OCI-LY7 (cell line): ENCODE measurements around the gene GRID1. TPM values are rescaled to one million over a fixed set of nuclear protein-coding genes. Genes with fewer than 3 reads are reported as not detected.

Source experiments
- BruUV-seq: library from RNA; stranded (reverse); fragments of 400-500 nt; replicated peaks from 2 replicates; lab custom pipeline; 2021; lab: Mats Ljungman, UMichigan
- CTCF ChIA-PET: fragments of 300-600 bp; sonication (Branson Sonifier 250); formaldehyde crosslinking; loops from one replicate; lab custom pipeline; 2022; ENCODE audit warnings: antibody characterized with exemption; ENCODE audit not compliant: unreplicated experiment; lab: Charles Lee
- POLR2A ChIA-PET: fragments of 300-600 bp; sonication (Branson Sonifier 250); formaldehyde crosslinking; loops from one replicate; lab custom pipeline; 2022; ENCODE audit warnings: antibody characterized with exemption; lab: Charles Lee
- DNase-seq: peaks from one replicate; pipeline ENCODE4 v3.0.0-alpha.2; 2015; ENCODE audit warnings: low spot score
- H2AFZ ChIP-seq: fragments of 200-600 bp; sonication (generic), shearing (Covaris generic); 2 replicates; pipeline ENCODE4 v1.6.1; 2014; ENCODE audit warnings: mild to moderate bottlenecking, antibody characterized with exemption, low read length, moderate library complexity
- H3K27ac ChIP-seq: fragments of 200-600 bp; sonication (generic); 2 replicates; pipeline ENCODE4 v1.5.1; 2014; ENCODE audit warnings: mixed run types, low read depth, mild to moderate bottlenecking, moderate library complexity, low read length, inconsistent platforms; ENCODE audit not compliant: poor library complexity, severe bottlenecking
- H3K36me3 ChIP-seq: fragments of 200-600 bp; sonication (generic); 2 replicates; pipeline ENCODE4 v1.6.1; 2014; ENCODE audit warnings: mild to moderate bottlenecking, antibody characterized with exemption, low read length, moderate library complexity, mixed read lengths; ENCODE audit not compliant: insufficient read depth
- H3K4me1 ChIP-seq: fragments of 200-600 bp; sonication (generic); 2 replicates; pipeline ENCODE4 v1.5.1; 2014; ENCODE audit warnings: mild to moderate bottlenecking, low read length; ENCODE audit not compliant: insufficient read depth, poor library complexity, severe bottlenecking
- H3K4me2 ChIP-seq: fragments of 200-600 bp; sonication (generic); 2 replicates; pipeline ENCODE4 v1.6.1; 2014; ENCODE audit warnings: mild to moderate bottlenecking, low read length
- H3K4me3 ChIP-seq: fragments of 200-600 bp; sonication (generic); 2 replicates; pipeline ENCODE4 v1.5.1; 2014; ENCODE audit warnings: mild to moderate bottlenecking, low read depth, low read length; ENCODE audit not compliant: poor library complexity, severe bottlenecking
- H3K79me2 ChIP-seq: fragments of 200-600 bp; sonication (generic); 2 replicates; pipeline ENCODE4 v1.6.1; 2016; ENCODE audit warnings: low read depth, mild to moderate bottlenecking, low read length, moderate library complexity, mixed read lengths; ENCODE audit not compliant: insufficient read depth
- H3K9me2 ChIP-seq: fragments of 200-600 bp; sonication (generic); 2 replicates; pipeline ENCODE4 v1.6.1; 2016; ENCODE audit warnings: mild to moderate bottlenecking, low read length, mixed read lengths; ENCODE audit not compliant: insufficient read depth
- H3K9me3 ChIP-seq: fragments of 200-600 bp; sonication (generic); 2 replicates; pipeline ENCODE4 v1.6.1; 2014; ENCODE audit warnings: mild to moderate bottlenecking, mixed run types, low read length, mixed read lengths
- H4K20me1 ChIP-seq: fragments of 200-600 bp; sonication (generic); 2 replicates; pipeline ENCODE4 v1.6.1; 2014; ENCODE audit warnings: mild to moderate bottlenecking, antibody characterized with exemption, low read length, moderate library complexity, mixed read lengths; ENCODE audit not compliant: insufficient read depth
- EZH2phosphoT487 ChIP-seq: fragments of 200-600 bp; sonication (generic); IDR thresholded peaks from 2 replicates; pipeline ENCODE4 v1.6.1; 2018; ENCODE audit warnings: low read depth, borderline replicate concordance, mild to moderate bottlenecking, mixed run types, antibody characterized with exemption, low read length, moderate library complexity, mixed read lengths
- intact Hi-C: fragments of 100-400 bp; cut with micrococcal nuclease; formaldehyde crosslinking; loops from one replicate; pipeline ENCODE4 v1.10.0; 2022; ENCODE audit not compliant: unreplicated experiment
- total RNA-seq, 2 experiments: library from RNA; depleted of rRNA in 1 of 2; stranded (reverse); fragments of >200 nt in 1 of 2; shearing (Covaris generic) in 1 of 2; gene quantifications; 2 replicates each; pipeline ENCODE4 v1.2.3, GENCODE V29; 2014 to 2022
- TF ChIP-seq, protein P1 (sequence below): fragments of 200-600 bp; sonication (generic); conservative IDR thresholded peaks from 2 replicates; pipeline ENCODE4 v1.5.1; 2014; ENCODE audit warnings: mild to moderate bottlenecking, antibody characterized with exemption, low read length, moderate library complexity, mixed read lengths

Gene GRID1
- total RNA-seq, 2 experiments from 2014 or later = 1.6 to 3.7 TPM

DNA sequence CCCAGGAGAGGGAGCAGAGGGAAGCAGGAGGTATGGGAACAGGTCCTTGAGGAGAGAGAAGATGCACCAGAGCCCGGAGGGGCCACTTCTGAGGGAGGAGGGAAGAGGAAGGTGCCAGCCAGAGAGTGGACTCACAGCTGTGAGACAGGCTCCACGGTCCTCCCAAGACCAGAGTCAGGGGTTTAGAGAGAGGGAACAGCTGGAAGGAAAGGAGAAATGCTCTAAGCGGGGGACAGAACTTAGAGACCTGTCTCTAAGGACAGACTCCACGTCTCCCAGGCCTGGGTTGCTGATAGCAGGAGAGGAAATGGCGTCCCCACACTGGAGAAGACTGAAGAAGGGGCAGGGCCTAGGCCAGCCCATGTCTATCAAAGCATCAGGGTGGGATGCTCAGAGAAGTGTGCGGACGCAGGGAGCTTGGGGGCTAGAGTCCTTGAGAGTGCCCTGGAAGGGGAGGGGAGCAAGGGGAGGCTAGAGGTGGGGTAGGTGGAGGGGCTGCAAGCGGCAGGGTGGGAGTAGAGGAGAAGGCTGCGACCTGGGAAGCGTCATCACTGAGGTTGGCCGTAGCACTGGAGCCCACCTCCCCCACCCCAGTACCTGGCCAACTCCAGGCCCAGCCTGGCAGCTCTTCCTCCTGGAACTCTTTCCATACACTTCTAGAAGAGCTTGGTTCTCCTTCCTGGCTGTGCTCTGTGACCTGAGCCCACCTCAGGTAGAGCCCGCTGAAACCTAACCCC lies 25.6 kb upstream of the GRID1 start:
- peak overlapping the region; percentile 16; the same call in 1 of the 2 replicates for H2AFZ ChIP-seq
- H3K27ac ChIP-seq = peak overlapping the region; percentile 95
- H3K9me2 ChIP-seq = no peaks in the 10 kb centered on the region
- peak overlapping the region; percentile 93 for H3K4me2 ChIP-seq
- TF ChIP-seq, protein P1, sequence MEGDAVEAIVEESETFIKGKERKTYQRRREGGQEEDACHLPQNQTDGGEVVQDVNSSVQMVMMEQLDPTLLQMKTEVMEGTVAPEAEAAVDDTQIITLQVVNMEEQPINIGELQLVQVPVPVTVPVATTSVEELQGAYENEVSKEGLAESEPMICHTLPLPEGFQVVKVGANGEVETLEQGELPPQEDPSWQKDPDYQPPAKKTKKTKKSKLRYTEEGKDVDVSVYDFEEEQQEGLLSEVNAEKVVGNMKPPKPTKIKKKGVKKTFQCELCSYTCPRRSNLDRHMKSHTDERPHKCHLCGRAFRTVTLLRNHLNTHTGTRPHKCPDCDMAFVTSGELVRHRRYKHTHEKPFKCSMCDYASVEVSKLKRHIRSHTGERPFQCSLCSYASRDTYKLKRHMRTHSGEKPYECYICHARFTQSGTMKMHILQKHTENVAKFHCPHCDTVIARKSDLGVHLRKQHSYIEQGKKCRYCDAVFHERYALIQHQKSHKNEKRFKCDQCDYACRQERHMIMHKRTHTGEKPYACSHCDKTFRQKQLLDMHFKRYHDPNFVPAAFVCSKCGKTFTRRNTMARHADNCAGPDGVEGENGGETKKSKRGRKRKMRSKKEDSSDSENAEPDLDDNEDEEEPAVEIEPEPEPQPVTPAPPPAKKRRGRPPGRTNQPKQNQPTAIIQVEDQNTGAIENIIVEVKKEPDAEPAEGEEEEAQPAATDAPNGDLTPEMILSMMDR = no peak
- TF ChIP-seq EZH2phosphoT487 = no peak
- H3K36me3 ChIP-seq = peaks cover 3% of the 10 kb centered on the region; the same call in 1 of the 2 replicates
- ChIA-PET POLR2A (interaction anchor here (0.6 to 9.1 kb wide), 25 partner anchors 10 to 1405 kb away, joined by 3 to 111 read pairs (median 4); partner anchors contain the start of gene WAPL), CTCF (interaction anchor here (1.2 to 2.3 kb wide), 2 partner anchors 8 to 19 kb away, joined by 6 to 8 read pairs; no protein-coding TSS in a partner anchor)
- peak overlapping the region; percentile 76 for H3K4me3 ChIP-seq
- peaks cover 81% of the 10 kb centered on the region for H3K4me1 ChIP-seq
- TSS peak; percentile 75 for BruUV-seq
- no peaks in the 10 kb centered on the region for H3K9me3 ChIP-seq
- H3K79me2 ChIP-seq = peaks cover 22% of the 10 kb centered on the region; the same call in 1 of the 2 replicates
- peak; percentile 58 for DNase-seq
- H4K20me1 ChIP-seq = no peaks in the 10 kb centered on the region
- intact Hi-C loops = loop anchor here (1.0 to 10.0 kb wide), 5 partner anchors 8 to 703 kb away; partner anchors contain the start of genes GLUD1, GRID1 and SHLD2

DNA sequence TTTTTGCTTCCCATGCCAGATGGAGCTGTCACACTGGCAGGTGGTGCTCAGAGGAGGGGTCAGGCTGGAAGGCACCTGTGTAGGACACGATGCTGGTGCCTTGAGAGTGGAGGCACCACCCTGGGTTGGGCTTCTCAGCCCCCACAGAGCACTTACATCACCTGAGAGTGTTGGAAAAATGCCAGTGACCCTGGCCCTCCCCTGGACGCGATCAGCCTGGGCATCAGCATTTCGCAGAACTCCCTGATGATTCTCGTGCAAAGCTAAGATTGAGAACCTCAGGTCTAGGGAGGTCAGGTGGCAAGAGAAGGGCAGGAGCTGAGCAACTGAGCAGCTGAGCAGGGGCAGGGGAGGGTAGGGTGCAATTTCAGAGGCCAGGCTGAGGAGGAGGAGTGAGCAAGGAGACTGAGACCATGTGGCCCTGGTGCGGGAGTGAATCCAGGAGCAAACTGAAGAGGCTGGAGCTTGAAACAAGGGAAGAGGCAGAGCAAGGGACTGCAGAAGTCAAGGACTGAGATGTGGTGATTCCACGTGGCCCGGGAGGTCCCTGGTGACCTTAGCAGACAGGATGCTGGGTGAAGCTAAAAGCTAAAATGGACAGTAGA lies 24.7 kb upstream of the GRID1 start:
- ChIA-PET CTCF (interaction anchor here (1.1 to 1.2 kb wide), 2 partner anchors 9 to 19 kb away, joined by 4 to 6 read pairs; no protein-coding TSS in a partner anchor), POLR2A (interaction anchor here (0.7 to 9.1 kb wide), 18 partner anchors 11 to 189 kb away, joined by 3 to 111 read pairs (median 4); partner anchors contain the start of gene WAPL)
- Histone ChIP-seq H2AFZ (peak overlapping the region; percentile 16; the same call in 1 of the 2 replicates), H3K27ac (peak overlapping the region; percentile 95), H3K36me3 (peaks cover 9% of the 10 kb centered on the region), H3K4me2 (peak overlapping the region; percentile 93), H3K79me2 (peaks cover 22% of the 10 kb centered on the region; the same call in 1 of the 2 replicates), H3K4me3 (peak overlapping the region; percentile 76), H3K9me3 (no peaks in the 10 kb centered on the region), H4K20me1 (no peaks in the 10 kb centered on the region), H3K4me1 (peaks cover 73% of the 10 kb centered on the region), H3K9me2 (no peaks in the 10 kb centered on the region)
- TF ChIP-seq, protein P1 = no peak
- no peak for TF ChIP-seq EZH2phosphoT487
- peak; percentile 65 for DNase-seq
- BruUV-seq = no TSS peak
- intact Hi-C loops = loop anchor here (5.0 to 10.0 kb wide), 2 partner anchors 281 to 703 kb away; partner anchors contain the start of genes GLUD1 and SHLD2
